CD14-positive monocyte (primary cell): ENCODE measurements around the gene RNF186. TPM values are rescaled to one million over a fixed set of nuclear protein-coding genes. Genes with fewer than 3 reads are reported as not detected.

Source experiments
- DNase-seq, 3 donors: peaks; one replicate each; pipeline ENCODE4 v3.0.0-alpha.2; 2011 to 2022
- H2AFZ ChIP-seq: 2 replicates; pipeline ENCODE4 v1.6.0; 2012; ENCODE audit warnings: mild to moderate bottlenecking, low read depth, low read length, inconsistent platforms; ENCODE audit not compliant: insufficient read depth, poor library complexity, severe bottlenecking
- H3K27ac ChIP-seq, 2 donors: 1 replicate in 1 of 2; 2 replicates in 1 of 2; pipeline ENCODE4 v1.5.1; 2012 to 2013; ENCODE audit warnings: low read length in 2 of 2, control low read depth in 1 of 2, inconsistent platforms in 1 of 2, low read depth in 1 of 2, mild to moderate bottlenecking in 1 of 2
- H3K27me3 ChIP-seq, 2 donors: one replicate each; pipeline versions ENCODE4 v1.6.0 to v1.6.1; 2011 to 2013; ENCODE audit warnings: low read length in 2 of 2; ENCODE audit not compliant: control insufficient read depth in 2 of 2, insufficient read depth in 2 of 2
- H3K36me3 ChIP-seq, 2 donors: replicated peaks in 1 of 2; 1 replicate in 1 of 2; 2 replicates in 1 of 2; pipeline versions ENCODE4 v1.5.1 to v1.6.1; 2012 to 2013; ENCODE audit warnings: low read length in 2 of 2, control low read depth in 1 of 2, inconsistent platforms in 1 of 2, mild to moderate bottlenecking in 1 of 2; ENCODE audit not compliant: insufficient read depth in 2 of 2, control insufficient read depth in 1 of 2
- H3K4me1 ChIP-seq, 2 donors: 1 replicate in 1 of 2; 2 replicates in 1 of 2; pipeline versions ENCODE4 v1.5.1 to v1.6.1; 2012 to 2013; ENCODE audit warnings: low read length in 2 of 2, control low read depth in 1 of 2, inconsistent platforms in 1 of 2, mild to moderate bottlenecking in 1 of 2, moderate library complexity in 1 of 2; ENCODE audit not compliant: insufficient read depth in 2 of 2, control insufficient read depth in 1 of 2
- H3K4me2 ChIP-seq: replicated peaks from 2 replicates; pipeline ENCODE3; 2012; ENCODE audit warnings: low read length, moderate library complexity, mild to moderate bottlenecking; ENCODE audit not compliant: poor library complexity, severe bottlenecking; ENCODE audit errors: extremely low read depth
- H3K4me3 ChIP-seq, 3 experiments: fragments of 200-600 bp in 1 of 3; sonication (generic) in 1 of 3; replicated peaks in 1 of 3; 1 replicate in 2 of 3; 2 replicates in 1 of 3; pipeline ENCODE4 v1.5.1; 2011 to 2013; ENCODE audit warnings: low read length in 3 of 3, mild to moderate bottlenecking in 3 of 3, control low read depth in 2 of 3, low read depth in 2 of 3, inconsistent platforms in 1 of 3, moderate library complexity in 1 of 3
- H3K79me2 ChIP-seq: 2 replicates; pipeline ENCODE4 v1.6.0; 2012; ENCODE audit warnings: mild to moderate bottlenecking, control low read depth, inconsistent platforms, low read length, moderate library complexity; ENCODE audit not compliant: insufficient read depth
- H3K9ac ChIP-seq: 2 replicates; pipeline ENCODE4 v1.6.0; 2017; ENCODE audit warnings: low read length, mild to moderate bottlenecking; ENCODE audit not compliant: insufficient read depth, poor library complexity, severe bottlenecking
- H3K9me3 ChIP-seq, 2 donors: replicated peaks in 1 of 2; 1 replicate in 1 of 2; 2 replicates in 1 of 2; pipeline versions ENCODE4 v1.5.1 to v1.6.1; 2012 to 2013; ENCODE audit warnings: low read length in 2 of 2, control low read depth in 1 of 2; ENCODE audit not compliant: control insufficient read depth in 1 of 2, insufficient read depth in 1 of 2
- H4K20me1 ChIP-seq: 2 replicates; pipeline ENCODE4 v1.6.0; 2012; ENCODE audit warnings: mild to moderate bottlenecking, low read length, control low read depth, moderate library complexity; ENCODE audit not compliant: insufficient read depth
- H3K27ac Mint-ChIP-seq, 7 donors: one replicate each; pipeline ENCODE4 v1.8.0; 2020; ENCODE audit warnings: mild to moderate bottlenecking in 7 of 7, mixed read lengths in 7 of 7, moderate library complexity in 6 of 7, inconsistent platforms in 2 of 7
- H3K27me3 Mint-ChIP-seq, 3 donors: one replicate each; pipeline ENCODE4 v1.8.0; 2021 to 2022; ENCODE audit warnings: low read depth in 3 of 3, mild to moderate bottlenecking in 3 of 3, mixed read lengths in 3 of 3, moderate library complexity in 3 of 3, inconsistent platforms in 1 of 3
- H3K36me3 Mint-ChIP-seq, 2 donors: one replicate each; pipeline ENCODE4 v1.8.0; 2020; ENCODE audit warnings: mixed read lengths in 2 of 2, inconsistent platforms in 1 of 2, mild to moderate bottlenecking in 1 of 2
- H3K4me1 Mint-ChIP-seq: one replicate; pipeline ENCODE4 v1.8.0; 2020; ENCODE audit warnings: mild to moderate bottlenecking, mixed read lengths
- H3K4me3 Mint-ChIP-seq, 2 donors: one replicate each; pipeline ENCODE4 v1.8.0; 2020; ENCODE audit warnings: mild to moderate bottlenecking in 2 of 2, mixed read lengths in 2 of 2, moderate library complexity in 1 of 2
- H3K9me3 Mint-ChIP-seq, 7 donors: one replicate each; pipeline ENCODE4 v1.8.0; 2020 to 2022; ENCODE audit warnings: mixed read lengths in 7 of 7, mild to moderate bottlenecking in 6 of 7, moderate library complexity in 6 of 7, inconsistent platforms in 2 of 7
- WGBS: methylation state at CpG from one replicate; pipeline ENCODE4 v1.1.5; 2013; ENCODE audit warnings: missing lambda C conversion rate; ENCODE audit not compliant: insufficient coverage; 5-methylcytosine and 5-hydroxymethylcytosine counted together
- intact Hi-C, 2 donors: fragments of 100-400 bp; cut with micrococcal nuclease; formaldehyde crosslinking; loops; one replicate each; pipeline versions ENCODE4 v1.15.0 to v1.15.1; 2023
- polyA plus RNA-seq, 3 donors: library from polyadenylated mRNA; depleted of rRNA in 1 of 3; unstranded in 2 of 3; stranded (reverse) in 1 of 3; fragments of 300-500 nt in 2 of 3; fragments of >200 nt in 1 of 3; fragmentation: Illumina TruSeq in 2 of 3; gene quantifications; 1 replicate in 2 of 3; 2 replicates in 1 of 3; pipeline ENCODE4 v1.2.3, GENCODE V29; 2012 to 2021
- TF ChIP-seq, protein P1 (sequence below): fragments of 200-600 bp; IDR thresholded peaks from one replicate; pipeline ENCODE4 v1.8.0; 2022; ENCODE audit warnings: antibody characterized with exemption, mild to moderate bottlenecking

Gene RNF186
- polyA plus RNA-seq, 3 donors, result not detected

DNA sequence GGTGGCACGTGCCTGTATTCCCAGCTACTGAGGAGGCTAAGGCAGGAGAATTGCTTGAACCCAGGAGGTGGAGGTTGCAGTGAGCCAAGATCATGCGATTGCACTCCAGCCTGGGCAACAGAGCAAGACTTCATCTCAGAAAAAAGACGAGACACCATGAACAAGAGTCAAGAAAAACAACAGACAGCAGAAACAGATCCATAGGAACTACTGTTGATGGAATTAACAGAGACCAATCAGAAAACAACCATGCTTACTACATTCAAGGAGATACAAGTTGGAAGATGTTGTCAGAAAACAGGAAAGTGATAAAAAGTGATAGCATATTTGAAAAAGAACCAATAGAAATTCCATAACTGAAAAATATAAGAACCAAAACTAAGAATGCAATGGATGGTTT is 47.9 kb upstream of the RNF186 start:
- WGBS, result 100% methylated on average over 1 of the region's 3 CpGs
- intact Hi-C loops, result no loop called here
- H3K4me3 Mint-ChIP-seq, result no peak overlapping the region
- Histone ChIP-seq H3K9ac (no peak overlapping the region), H4K20me1 (no peaks in the 10 kb centered on the region), H3K36me3 (no peaks in the 10 kb centered on the region), H2AFZ (no peak overlapping the region), H3K27ac (no peak overlapping the region), H3K4me1 (no peaks in the 10 kb centered on the region), H3K9me3 (peaks cover 0 to 4% of the 10 kb centered on the region in 2 donors), H3K27me3 (peaks cover 10 to 14% of the 10 kb centered on the region in 2 donors), H3K4me2 (no peak overlapping the region), H3K4me3 (no peak overlapping the region), H3K79me2 (no peaks in the 10 kb centered on the region)
- H3K4me1 Mint-ChIP-seq, result peaks cover 2% of the 10 kb centered on the region
- H3K36me3 Mint-ChIP-seq, result no peaks in the 10 kb centered on the region
- H3K27ac Mint-ChIP-seq, result no peak overlapping the region
- H3K9me3 Mint-ChIP-seq, result peaks cover 3 to 17% (median 7%) of the 10 kb centered on the region in 7 donors
- TF ChIP-seq, protein P1, sequence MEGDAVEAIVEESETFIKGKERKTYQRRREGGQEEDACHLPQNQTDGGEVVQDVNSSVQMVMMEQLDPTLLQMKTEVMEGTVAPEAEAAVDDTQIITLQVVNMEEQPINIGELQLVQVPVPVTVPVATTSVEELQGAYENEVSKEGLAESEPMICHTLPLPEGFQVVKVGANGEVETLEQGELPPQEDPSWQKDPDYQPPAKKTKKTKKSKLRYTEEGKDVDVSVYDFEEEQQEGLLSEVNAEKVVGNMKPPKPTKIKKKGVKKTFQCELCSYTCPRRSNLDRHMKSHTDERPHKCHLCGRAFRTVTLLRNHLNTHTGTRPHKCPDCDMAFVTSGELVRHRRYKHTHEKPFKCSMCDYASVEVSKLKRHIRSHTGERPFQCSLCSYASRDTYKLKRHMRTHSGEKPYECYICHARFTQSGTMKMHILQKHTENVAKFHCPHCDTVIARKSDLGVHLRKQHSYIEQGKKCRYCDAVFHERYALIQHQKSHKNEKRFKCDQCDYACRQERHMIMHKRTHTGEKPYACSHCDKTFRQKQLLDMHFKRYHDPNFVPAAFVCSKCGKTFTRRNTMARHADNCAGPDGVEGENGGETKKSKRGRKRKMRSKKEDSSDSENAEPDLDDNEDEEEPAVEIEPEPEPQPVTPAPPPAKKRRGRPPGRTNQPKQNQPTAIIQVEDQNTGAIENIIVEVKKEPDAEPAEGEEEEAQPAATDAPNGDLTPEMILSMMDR, result no peak
- peaks cover 11 to 13% (median 12%) of the 10 kb centered on the region in 3 donors for H3K27me3 Mint-ChIP-seq
- no peak for DNase-seq

DNA sequence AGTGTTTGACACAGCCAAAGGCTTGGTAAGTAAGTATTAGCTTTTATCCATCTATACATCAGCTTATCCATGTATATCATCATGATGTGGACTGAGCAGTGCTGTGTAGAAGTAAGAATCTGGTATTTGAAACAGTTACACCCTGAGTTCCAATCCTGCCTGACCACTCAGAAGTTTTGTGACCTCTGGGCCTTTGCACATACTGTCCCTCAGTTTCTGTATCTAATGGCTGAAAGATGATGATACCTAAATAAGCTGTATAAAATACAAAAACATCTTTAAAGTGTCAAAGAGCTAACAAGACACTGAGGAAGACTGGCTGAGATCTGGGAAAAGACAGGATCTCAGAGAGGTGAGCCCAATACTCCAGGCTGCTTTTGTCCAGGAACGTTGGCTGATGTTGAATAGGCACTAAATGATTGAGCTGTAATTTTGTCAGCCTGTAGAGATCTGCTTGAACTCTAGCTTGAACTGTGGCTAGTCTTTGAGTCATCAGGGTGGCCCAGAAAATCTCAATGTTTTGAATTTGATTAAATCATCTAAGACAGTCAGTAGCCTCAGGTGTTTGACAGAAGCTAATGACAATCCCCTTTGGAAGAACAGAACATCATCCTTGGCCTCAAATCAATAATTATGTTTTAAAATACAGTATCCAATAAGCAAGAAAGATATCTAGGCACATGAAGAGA is 46.9 kb upstream of the RNF186 start:
- Mint-ChIP-seq H3K27me3 (peaks cover 9 to 14% (median 12%) of the 10 kb centered on the region in 3 donors), H3K36me3 (no peaks in the 10 kb centered on the region), H3K27ac (no peak overlapping the region), H3K4me1 (peaks cover 2% of the 10 kb centered on the region), H3K9me3 (peaks cover 3 to 17% (median 7%) of the 10 kb centered on the region in 7 donors), H3K4me3 (no peak overlapping the region)
- H3K9ac ChIP-seq, result no peak overlapping the region
- H3K27me3 ChIP-seq, result peaks cover 9% of the 10 kb centered on the region in 2 donors
- H3K79me2 ChIP-seq, result no peaks in the 10 kb centered on the region
- H3K36me3 ChIP-seq, result no peaks in the 10 kb centered on the region
- H3K27ac ChIP-seq, result no peak overlapping the region
- peaks cover 0 to 4% of the 10 kb centered on the region in 2 donors for H3K9me3 ChIP-seq
- H4K20me1 ChIP-seq, result no peaks in the 10 kb centered on the region
- intact Hi-C loops, result no loop called here
- TF ChIP-seq, protein P1, result no peak
- no peaks in the 10 kb centered on the region for H3K4me1 ChIP-seq
- no peak for DNase-seq
- no peak overlapping the region for H3K4me3 ChIP-seq
- no CpG with 5 or more reads among the region's 1 CpG for WGBS
- H2AFZ ChIP-seq, result no peak overlapping the region
- no peak overlapping the region for H3K4me2 ChIP-seq
